Tibial artery (tissue), 4 donors: ENCODE data around the gene ERF.

Source experiments
- DNase-seq, 2 donors: peaks; one replicate each; pipeline ENCODE4 v3.0.0-alpha.2; 2019
- H3K27ac ChIP-seq, 2 donors: fragments of 200-600 bp; sonication (generic) in 1 of 2; 1 replicate in 1 of 2; 2 replicates in 1 of 2; pipeline ENCODE4 v1.5.1; 2018 to 2019; ENCODE audit warnings: mild to moderate bottlenecking in 1 of 2
- H3K27me3 ChIP-seq, 2 donors: fragments of 200-600 bp; sonication (generic) in 1 of 2; one replicate each; pipeline versions ENCODE4 v1.5.1 to v1.6.0; 2016 to 2019
- H3K36me3 ChIP-seq, 3 donors: fragments of 200-600 bp; sonication (generic) in 2 of 3; one replicate each; pipeline ENCODE4 v1.5.1; 2016 to 2019; ENCODE audit warnings: mild to moderate bottlenecking in 2 of 3
- H3K4me1 ChIP-seq, 4 donors: fragments of 200-600 bp; sonication (generic) in 2 of 4; 1 replicate in 3 of 4; 2 replicates in 1 of 4; pipeline ENCODE4 v1.5.1; 2016 to 2019
- H3K4me3 ChIP-seq, 2 donors: fragments of 200-600 bp; sonication (generic) in 1 of 2; 1 replicate in 1 of 2; 2 replicates in 1 of 2; pipeline ENCODE4 v1.5.1; 2018 to 2019; ENCODE audit warnings: mild to moderate bottlenecking in 2 of 2
- H3K9me3 ChIP-seq, 3 donors: fragments of 200-600 bp; sonication (generic) in 1 of 3; one replicate each; pipeline ENCODE4 v1.5.1; 2016 to 2019
- intact Hi-C: fragments of 100-400 bp; cut with DNase I; formaldehyde crosslinking; loops from one replicate; pipeline ENCODE4 v1.15.0; 2023; ENCODE audit warnings: low total_unique reads
- TF ChIP-seq, protein P1 (sequence below), 2 experiments: fragments of 200-600 bp in 1 of 2; fragments of 450-650 bp in 1 of 2; IDR thresholded peaks; one replicate each; pipeline ENCODE4 v1.5.1; 2017 to 2019; ENCODE audit warnings: antibody characterized with exemption in 2 of 2, mild to moderate bottlenecking in 1 of 2, moderate library complexity in 1 of 2

ERF gene

DNA sequence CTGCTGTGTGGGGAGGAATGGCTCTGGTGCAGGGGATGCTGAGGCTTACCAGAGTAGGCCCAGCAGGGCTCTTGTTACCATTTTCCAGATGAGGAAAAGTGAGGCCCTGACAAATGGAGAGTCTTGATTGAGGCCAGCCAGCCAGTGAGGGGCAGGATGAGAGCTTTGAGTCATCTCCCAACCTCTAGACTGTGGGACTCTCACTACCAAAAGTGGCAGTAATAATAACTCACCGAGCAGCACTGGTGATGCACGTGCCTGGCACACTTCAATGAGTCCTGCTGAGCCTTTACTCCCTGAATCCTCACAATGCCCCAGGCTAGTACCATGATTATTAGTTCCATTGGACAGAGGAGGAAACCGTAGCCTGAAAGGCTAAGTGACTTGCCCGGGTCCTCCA lies 21.9 kb upstream of the ERF start:
- no peak overlapping the region for H3K4me3 ChIP-seq
- DNase-seq: no peak
- TF ChIP-seq, protein P1, sequence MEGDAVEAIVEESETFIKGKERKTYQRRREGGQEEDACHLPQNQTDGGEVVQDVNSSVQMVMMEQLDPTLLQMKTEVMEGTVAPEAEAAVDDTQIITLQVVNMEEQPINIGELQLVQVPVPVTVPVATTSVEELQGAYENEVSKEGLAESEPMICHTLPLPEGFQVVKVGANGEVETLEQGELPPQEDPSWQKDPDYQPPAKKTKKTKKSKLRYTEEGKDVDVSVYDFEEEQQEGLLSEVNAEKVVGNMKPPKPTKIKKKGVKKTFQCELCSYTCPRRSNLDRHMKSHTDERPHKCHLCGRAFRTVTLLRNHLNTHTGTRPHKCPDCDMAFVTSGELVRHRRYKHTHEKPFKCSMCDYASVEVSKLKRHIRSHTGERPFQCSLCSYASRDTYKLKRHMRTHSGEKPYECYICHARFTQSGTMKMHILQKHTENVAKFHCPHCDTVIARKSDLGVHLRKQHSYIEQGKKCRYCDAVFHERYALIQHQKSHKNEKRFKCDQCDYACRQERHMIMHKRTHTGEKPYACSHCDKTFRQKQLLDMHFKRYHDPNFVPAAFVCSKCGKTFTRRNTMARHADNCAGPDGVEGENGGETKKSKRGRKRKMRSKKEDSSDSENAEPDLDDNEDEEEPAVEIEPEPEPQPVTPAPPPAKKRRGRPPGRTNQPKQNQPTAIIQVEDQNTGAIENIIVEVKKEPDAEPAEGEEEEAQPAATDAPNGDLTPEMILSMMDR (IDR thresholded peaks at IDR 0.05): no peak
- H3K27me3 ChIP-seq: no peaks in the 10 kb centered on the region
- H3K27ac ChIP-seq: peak overlapping the region; percentile 93 to 97
- intact Hi-C loops: no loop called here
- peaks cover 22 to 33% (median 30%) of the 10 kb centered on the region in 3 donors for H3K36me3 ChIP-seq
- no peaks in the 10 kb centered on the region for H3K9me3 ChIP-seq
- H3K4me1 ChIP-seq: peaks cover 6 to 92% (median 63%) of the 10 kb centered on the region in 4 donors

DNA sequence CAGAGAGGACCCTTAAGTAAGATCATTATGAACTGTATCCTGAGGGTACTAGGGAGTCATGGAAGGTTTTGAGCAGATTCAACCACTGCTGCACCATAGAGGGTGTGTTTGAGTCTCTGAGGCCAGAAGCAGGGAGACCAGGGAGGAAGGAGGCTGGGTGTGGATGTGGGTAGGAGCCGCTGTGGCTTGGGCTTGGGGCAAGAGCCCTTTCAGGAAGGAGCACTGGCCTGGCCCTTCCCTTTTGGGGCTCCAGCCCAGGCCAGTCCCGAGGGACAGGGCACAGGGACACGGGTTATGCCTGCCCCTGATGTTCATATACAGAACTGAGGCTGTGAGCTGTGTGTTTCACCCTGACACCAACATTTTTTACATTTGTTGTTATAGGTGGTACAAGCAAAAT lies 21.4 kb upstream of the ERF start:
- H3K36me3 ChIP-seq: peaks cover 22 to 34% (median 32%) of the 10 kb centered on the region in 3 donors
- DNase-seq: peak in 1 of 2 donors; percentile 69
- peak overlapping the region; percentile 93 to 97 for H3K27ac ChIP-seq
- intact Hi-C loops: no loop called here
- H3K27me3 ChIP-seq: no peaks in the 10 kb centered on the region
- no peaks in the 10 kb centered on the region for H3K9me3 ChIP-seq
- no peak overlapping the region for H3K4me3 ChIP-seq
- TF ChIP-seq, protein P1 (IDR thresholded peaks at IDR 0.05): no peak
- H3K4me1 ChIP-seq: peaks cover 6 to 92% (median 63%) of the 10 kb centered on the region in 4 donors

DNA sequence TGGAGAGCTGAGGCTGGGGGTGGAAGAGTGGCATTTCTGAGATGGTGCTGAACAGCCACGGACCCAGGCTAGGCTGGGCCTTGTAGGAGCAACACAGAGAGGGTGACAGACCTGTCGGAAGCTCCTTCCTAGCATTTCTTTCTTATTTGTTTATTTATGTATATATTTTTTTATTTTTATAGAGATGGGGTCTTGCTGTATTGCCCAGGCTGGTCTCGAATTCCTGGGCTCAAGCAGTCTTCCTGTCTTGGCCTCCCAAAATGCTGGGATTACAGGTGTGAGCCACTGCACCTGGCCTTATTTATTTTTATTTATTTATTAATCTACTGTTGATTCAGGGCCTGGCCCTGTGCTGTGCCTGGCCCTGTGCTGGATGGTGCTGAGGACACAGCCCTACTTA lies 20.6 kb upstream of the ERF start:
- Histone ChIP-seq H3K4me3 (no peak overlapping the region), H3K4me1 (peaks cover 6 to 92% (median 67%) of the 10 kb centered on the region in 4 donors), H3K27me3 (no peaks in the 10 kb centered on the region), H3K9me3 (no peaks in the 10 kb centered on the region), H3K27ac (peak overlapping the region; percentile 93 to 97), H3K36me3 (peaks cover 22 to 34% (median 32%) of the 10 kb centered on the region in 3 donors)
- DNase-seq: no peak
- TF ChIP-seq, protein P1 (IDR thresholded peaks at IDR 0.05): no peak
- intact Hi-C loops: no loop called here

DNA sequence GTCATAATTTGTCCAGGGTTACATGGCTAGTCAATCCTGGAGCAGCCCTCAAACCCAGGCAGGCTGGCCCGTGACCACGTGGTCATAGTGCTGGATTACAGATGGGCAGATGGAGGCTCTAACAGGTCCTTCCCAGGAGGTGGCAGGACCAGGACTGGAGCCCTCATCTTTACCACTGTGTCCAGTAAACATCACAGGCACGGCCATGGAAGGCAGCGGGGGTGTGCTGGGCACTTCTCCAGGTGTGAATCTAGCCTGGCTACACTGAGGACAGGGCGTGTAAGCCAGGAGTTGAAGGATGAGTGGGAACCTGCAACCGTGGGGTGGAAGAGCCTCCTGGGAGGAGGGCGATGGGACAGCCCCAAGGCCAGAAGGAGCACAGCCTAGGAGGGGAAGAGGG lies 20.2 kb upstream of the ERF start:
- H3K4me3 ChIP-seq: no peak overlapping the region
- intact Hi-C loops: no loop called here
- peak overlapping the region; percentile 93 to 97 for H3K27ac ChIP-seq
- H3K9me3 ChIP-seq: no peaks in the 10 kb centered on the region
- DNase-seq: peak in 1 of 2 donors; percentile 64
- TF ChIP-seq, protein P1 (IDR thresholded peaks at IDR 0.05): no peak
- peaks cover 6 to 95% (median 71%) of the 10 kb centered on the region in 4 donors for H3K4me1 ChIP-seq
- H3K36me3 ChIP-seq: peaks cover 22 to 34% (median 32%) of the 10 kb centered on the region in 3 donors
- H3K27me3 ChIP-seq: no peaks in the 10 kb centered on the region

DNA sequence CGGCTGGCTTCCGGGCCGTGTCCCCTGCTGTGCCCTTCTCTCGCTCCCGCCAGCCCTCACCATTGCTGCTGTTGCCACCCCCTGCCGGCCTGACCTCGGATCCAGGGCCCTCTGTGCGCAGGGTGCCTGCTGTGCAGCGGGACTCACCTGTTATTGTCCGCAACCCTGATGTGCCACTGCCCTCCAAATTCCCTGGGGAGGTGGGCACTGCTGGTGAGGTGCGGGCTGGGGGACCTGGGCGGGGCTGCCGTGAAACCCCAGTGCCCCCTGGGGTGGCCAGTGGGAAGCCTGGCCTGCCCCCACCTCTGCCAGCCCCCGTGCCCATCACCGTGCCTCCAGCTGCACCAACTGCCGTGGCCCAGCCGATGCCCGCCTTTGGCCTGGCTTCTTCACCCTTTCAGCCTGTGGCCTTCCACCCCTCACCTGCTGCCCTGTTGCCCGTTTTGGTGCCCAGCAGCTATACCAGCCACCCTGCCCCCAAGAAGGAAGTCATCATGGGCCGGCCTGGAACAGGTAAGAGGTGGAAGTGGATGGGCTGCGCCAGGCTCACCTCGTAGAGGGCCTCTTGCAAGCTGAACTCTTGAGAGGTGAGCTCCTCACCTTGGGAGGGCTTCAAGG lies 19.2 kb upstream of the ERF start:
- TF ChIP-seq, protein P1 (IDR thresholded peaks at IDR 0.05): no peak
- H3K27me3 ChIP-seq: no peaks in the 10 kb centered on the region
- no peaks in the 10 kb centered on the region for H3K9me3 ChIP-seq
- H3K4me3 ChIP-seq: no peak overlapping the region
- intact Hi-C loops: no loop called here
- H3K36me3 ChIP-seq: peaks cover 22 to 34% (median 32%) of the 10 kb centered on the region in 3 donors
- H3K4me1 ChIP-seq: peaks cover 6 to 95% (median 69%) of the 10 kb centered on the region in 4 donors
- H3K27ac ChIP-seq: peak overlapping the region; percentile 93 to 97
- DNase-seq: peak in 1 of 2 donors; percentile 61
